Measurements from ENCODE around the gene PPP5C. TPM values are rescaled to one million over a fixed set of nuclear protein-coding genes. Genes with fewer than 3 reads are reported as not detected.

Gene PPP5C
- total RNA-seq, 4 donors from 2014 or later: 33.8 to 51.3 (median 43.2) TPM

DNA sequence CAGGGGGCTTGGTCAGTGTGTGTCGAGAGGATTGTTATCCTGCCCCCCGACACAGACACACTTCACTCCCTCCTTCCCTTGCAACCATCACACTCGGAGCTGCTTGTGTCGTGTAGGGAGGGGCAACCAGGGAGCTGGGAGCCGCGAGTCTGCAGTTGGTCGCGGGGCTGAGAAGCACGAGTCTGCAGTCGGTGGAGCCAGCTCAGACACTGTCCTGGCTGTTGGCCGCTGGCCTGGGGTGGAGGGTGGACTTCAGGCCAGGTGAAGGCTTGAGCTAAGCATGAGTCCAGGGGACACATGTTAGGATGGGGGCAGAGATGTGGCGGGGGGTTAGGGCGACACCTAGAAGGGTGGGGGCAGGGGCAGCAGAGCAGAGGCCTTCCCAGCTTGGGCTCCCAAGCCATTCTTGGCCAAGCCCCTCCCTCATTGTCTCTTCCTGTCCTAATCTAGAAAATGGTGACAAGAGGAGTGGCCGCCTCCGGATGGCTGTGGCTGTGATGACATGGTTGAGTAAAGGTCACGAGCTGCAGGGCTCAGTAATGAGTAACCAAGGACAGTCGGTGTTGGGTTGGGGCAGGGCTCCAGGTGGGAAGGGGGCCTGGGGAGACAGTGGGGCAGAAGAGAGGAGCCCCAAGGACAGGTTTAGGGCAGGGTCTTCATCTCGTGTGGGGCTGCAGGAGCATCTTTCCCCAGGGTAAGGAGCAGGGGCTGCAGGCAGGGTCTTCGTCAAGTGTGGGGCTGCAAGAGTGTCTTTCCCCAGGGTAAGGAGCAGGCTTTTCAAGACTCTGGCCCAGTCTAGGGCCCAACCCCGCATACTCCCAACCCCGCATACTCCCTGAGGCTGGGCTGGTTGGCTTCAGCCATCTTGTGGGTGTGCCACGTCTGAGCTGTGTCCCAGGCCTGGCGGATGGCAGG, 8.6 kb downstream of the PPP5C start:
- no peak for TF ChIP-seq POLR2A (IDR thresholded peaks at IDR 0.05)
- TF ChIP-seq, protein P1, sequence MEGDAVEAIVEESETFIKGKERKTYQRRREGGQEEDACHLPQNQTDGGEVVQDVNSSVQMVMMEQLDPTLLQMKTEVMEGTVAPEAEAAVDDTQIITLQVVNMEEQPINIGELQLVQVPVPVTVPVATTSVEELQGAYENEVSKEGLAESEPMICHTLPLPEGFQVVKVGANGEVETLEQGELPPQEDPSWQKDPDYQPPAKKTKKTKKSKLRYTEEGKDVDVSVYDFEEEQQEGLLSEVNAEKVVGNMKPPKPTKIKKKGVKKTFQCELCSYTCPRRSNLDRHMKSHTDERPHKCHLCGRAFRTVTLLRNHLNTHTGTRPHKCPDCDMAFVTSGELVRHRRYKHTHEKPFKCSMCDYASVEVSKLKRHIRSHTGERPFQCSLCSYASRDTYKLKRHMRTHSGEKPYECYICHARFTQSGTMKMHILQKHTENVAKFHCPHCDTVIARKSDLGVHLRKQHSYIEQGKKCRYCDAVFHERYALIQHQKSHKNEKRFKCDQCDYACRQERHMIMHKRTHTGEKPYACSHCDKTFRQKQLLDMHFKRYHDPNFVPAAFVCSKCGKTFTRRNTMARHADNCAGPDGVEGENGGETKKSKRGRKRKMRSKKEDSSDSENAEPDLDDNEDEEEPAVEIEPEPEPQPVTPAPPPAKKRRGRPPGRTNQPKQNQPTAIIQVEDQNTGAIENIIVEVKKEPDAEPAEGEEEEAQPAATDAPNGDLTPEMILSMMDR (IDR thresholded peaks at IDR 0.05): no peak
- no peak for DNase-seq

DNA sequence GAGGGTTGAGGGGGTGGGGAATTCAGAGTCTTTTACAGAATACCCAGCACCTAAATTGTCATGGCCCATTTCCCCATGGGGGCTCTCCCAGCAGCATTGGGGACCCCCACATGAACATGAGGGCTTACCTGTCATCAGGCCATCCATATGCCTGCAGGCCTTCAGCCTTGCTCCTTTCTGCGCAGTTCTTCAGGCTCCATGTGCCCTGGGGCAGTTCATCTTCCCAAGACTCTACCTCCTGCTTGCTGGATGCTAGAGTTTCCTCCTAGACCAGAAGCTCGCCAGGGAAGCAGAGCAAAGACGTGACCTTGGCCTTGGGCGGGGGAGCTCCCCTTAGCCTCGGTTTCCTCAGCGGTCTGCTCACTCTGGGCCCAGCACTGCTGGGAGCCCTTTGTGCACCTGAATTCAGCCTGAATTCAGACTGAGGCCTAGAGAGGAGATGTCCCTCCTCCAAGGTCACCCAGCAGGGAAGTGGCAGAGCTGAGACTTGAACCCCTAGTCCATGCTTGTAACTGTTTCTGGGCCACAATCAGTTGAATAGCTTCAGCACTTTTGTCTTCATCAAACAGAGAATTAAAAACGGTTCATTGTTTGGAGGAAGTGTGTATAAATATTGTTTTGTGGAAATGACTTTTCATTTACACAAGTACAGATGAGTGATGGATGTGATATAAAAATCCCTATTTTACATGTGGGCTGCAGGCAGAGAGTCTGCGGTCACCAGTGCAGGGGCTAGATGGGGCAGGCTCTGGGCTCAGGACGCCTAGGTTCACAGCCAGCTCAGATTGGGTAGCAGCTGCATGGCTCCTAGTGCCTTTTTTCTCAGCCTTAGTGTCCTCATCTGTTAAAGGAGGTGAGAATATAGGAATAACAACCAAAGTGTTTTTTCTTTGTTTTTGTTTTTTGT, 9.5 kb downstream of the PPP5C start:
- intact Hi-C loops (cut with DNase I): no loop called here
- Histone ChIP-seq H3K36me3 (peaks cover 14 to 70% (median 19%) of the 10 kb centered on the region in 3 donors), H3K27ac (no peak overlapping the region), H3K4me3 (no peak overlapping the region), H3K27me3 (no peaks in the 10 kb centered on the region), H3K4me1 (peaks cover 8 to 39% (median 12%) of the 10 kb centered on the region in 3 donors), H3K9me3 (no peaks in the 10 kb centered on the region)
- TF ChIP-seq, protein P1 (IDR thresholded peaks at IDR 0.05): no peak
- no peak for TF ChIP-seq POLR2A (IDR thresholded peaks at IDR 0.05)
- no peak for DNase-seq
- WGBS, 2 donors: 83 to 85% methylated on average over 7 to 8 of the region's 9 CpGs

More for the DNA sequence above, 8.6 kb downstream of the PPP5C start:
- H3K9me3 ChIP-seq: no peaks in the 10 kb centered on the region
- no peak overlapping the region for H3K4me3 ChIP-seq
- intact Hi-C loops (cut with DNase I): no loop called here
- H3K27me3 ChIP-seq: no peaks in the 10 kb centered on the region
- no peak overlapping the region for H3K27ac ChIP-seq
- H3K36me3 ChIP-seq: peaks cover 14 to 70% (median 19%) of the 10 kb centered on the region in 3 donors
- peaks cover 17 to 48% (median 21%) of the 10 kb centered on the region in 3 donors for H3K4me1 ChIP-seq
- 65 to 67% methylated on average over 6 to 8 of the region's 23 CpGs for WGBS, 2 donors

- Histone ChIP-seq H3K4me1 (peaks cover 0 to 24% (median 5%) of the 10 kb centered on the region in 3 donors), H3K27ac (no peak overlapping the region), H3K36me3 (peaks cover 14 to 67% (median 19%) of the 10 kb centered on the region in 3 donors), H3K9me3 (no peaks in the 10 kb centered on the region), H3K27me3 (no peaks in the 10 kb centered on the region), H3K4me3 (no peak overlapping the region)
- no peak for TF ChIP-seq POLR2A (IDR thresholded peaks at IDR 0.05)
- TF ChIP-seq, protein P1 (IDR thresholded peaks at IDR 0.05): no peak
- intact Hi-C loops (cut with DNase I): no loop called here
- DNase-seq: no peak
- 75 to 80% methylated on average over 7 of the region's 7 CpGs for WGBS, 2 donors
These were observed 11.1 kb downstream of the PPP5C start for GRCh38 chr19:46357846-46358583.

DNA sequence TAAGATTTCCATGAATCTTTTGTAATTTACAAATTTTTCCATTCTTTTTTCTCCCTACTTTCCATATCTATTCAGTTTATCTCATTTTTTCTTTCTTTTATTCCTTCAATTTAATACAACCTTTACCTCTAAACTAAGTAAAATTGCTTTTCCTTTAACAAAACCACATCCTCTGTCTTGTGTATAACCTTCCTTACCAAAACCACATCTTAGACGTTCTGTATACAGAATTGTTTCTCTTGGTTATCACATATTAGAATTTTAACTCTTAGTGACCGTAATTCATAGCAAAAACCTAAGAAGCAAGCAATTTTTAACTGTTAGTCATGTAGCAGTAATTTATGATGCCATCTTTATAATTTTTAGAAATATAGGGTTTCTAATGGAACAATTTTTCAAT, 15.0 kb downstream of the PPP5C start:
- H3K36me3 ChIP-seq: peaks cover 0 to 62% (median 0%) of the 10 kb centered on the region in 3 donors
- no peak overlapping the region for H3K27ac ChIP-seq
- H3K9me3 ChIP-seq: no peaks in the 10 kb centered on the region
- TF ChIP-seq, protein P1 (IDR thresholded peaks at IDR 0.05): no peak
- no peak for TF ChIP-seq POLR2A (IDR thresholded peaks at IDR 0.05)
- H3K4me3 ChIP-seq: no peak overlapping the region
- intact Hi-C loops (cut with DNase I): no loop called here
- 48 to 60% methylated on average over 2 of the region's 2 CpGs for WGBS, 2 donors
- H3K27me3 ChIP-seq: no peaks in the 10 kb centered on the region
- DNase-seq: no peak
- peaks cover 0 to 11% (median 0%) of the 10 kb centered on the region in 3 donors for H3K4me1 ChIP-seq
